GM12878 (cell line): ENCODE results near the gene UBA6. TPM values are rescaled to one million over a fixed set of nuclear protein-coding genes. Genes with fewer than 3 reads are reported as not detected.

Source experiments
- ATAC-seq: fragments of 200-7000 bp; cut with Tn5 transposase; 3 replicates; pipeline ENCODE4 v1.9.1; 2020; ENCODE audit warnings: mild to moderate bottlenecking, moderate library complexity
- BruUV-seq: library from RNA; stranded (reverse); fragments of 400-500 nt; replicated peaks from 2 replicates; lab custom pipeline; 2021; lab: Mats Ljungman, UMichigan
- CTCF ChIA-PET: fragments of 300-600 bp; sonication (Branson Sonifier 250); formaldehyde crosslinking; extraction: SDS; loops from one replicate; lab custom pipeline; 2021; ENCODE audit warnings: inconsistent platforms; lab: Yijun Ruan, JAX
- POLR2A ChIA-PET: fragments of 350-600 bp; formaldehyde crosslinking; extraction: SDS; loops from one replicate; lab custom pipeline; 2021; ENCODE audit warnings: inconsistent platforms; lab: Charles Lee
- RAD21 ChIA-PET: fragments of 300-600 bp; sonication (Branson Sonifier 250); formaldehyde crosslinking; loops from one replicate; lab custom pipeline; 2023; ENCODE audit warnings: antibody characterized with exemption; ENCODE audit not compliant: unreplicated experiment; lab: Charles Lee
- SMC1A ChIA-PET: fragments of 300-600 bp; sonication (Branson Sonifier 250); formaldehyde crosslinking; loops from one replicate; lab custom pipeline; 2023; ENCODE audit not compliant: unreplicated experiment, uncharacterized antibody; lab: Charles Lee
- DNase-seq: peaks from one replicate; pipeline ENCODE4 v3.0.0-alpha.2; 2011; ENCODE audit warnings: low read depth, low spot score
- FAIRE-seq: peaks from 3 replicates; lab custom pipeline; 2011; peaks lifted over from hg19 to GRCh38; lab: Jason Lieb, UNC
- H2AFZ ChIP-seq: 2 replicates; pipeline ENCODE4 v1.6.0; 2011; ENCODE audit warnings: low read depth, low read length, control low read depth; ENCODE audit not compliant: control insufficient read depth
- H3K27ac ChIP-seq: 2 replicates; pipeline ENCODE4 v1.5.1; 2011; ENCODE audit warnings: control low read depth; ENCODE audit not compliant: control insufficient read depth, insufficient read depth
- H3K27me3 ChIP-seq, 2 experiments: replicated peaks in 1 of 2; 2 replicates each; pipeline versions ENCODE4 v1.6.0 to v1.6.1; 2011; ENCODE audit warnings: low read length in 1 of 2; ENCODE audit not compliant: control insufficient read depth in 2 of 2, insufficient read depth in 2 of 2
- H3K36me3 ChIP-seq, 2 experiments: 2 replicates each; pipeline ENCODE4 v1.5.1; 2011; ENCODE audit warnings: low read length in 1 of 2; ENCODE audit not compliant: control insufficient read depth in 2 of 2, insufficient read depth in 2 of 2
- H3K4me1 ChIP-seq: 2 replicates; pipeline ENCODE4 v1.6.1; 2011; ENCODE audit warnings: mild to moderate bottlenecking, low read length, moderate library complexity, mixed read lengths; ENCODE audit not compliant: control insufficient read depth, insufficient read depth
- H3K4me2 ChIP-seq: 2 replicates; pipeline ENCODE4 v1.6.0; 2011; ENCODE audit warnings: control low read depth; ENCODE audit not compliant: control insufficient read depth, insufficient read depth
- H3K4me3 ChIP-seq: fragments of 200-600 bp; sonication (generic); 2 replicates; pipeline ENCODE4 v1.5.1; 2016
- H3K79me2 ChIP-seq: 2 replicates; pipeline ENCODE4 v1.6.0; 2011; ENCODE audit warnings: low read length; ENCODE audit not compliant: control insufficient read depth, insufficient read depth
- H3K9ac ChIP-seq: 2 replicates; pipeline ENCODE4 v1.8.0; 2011; ENCODE audit warnings: low read length, control low read depth, mixed read lengths; ENCODE audit not compliant: control insufficient read depth, insufficient read depth
- H3K9me3 ChIP-seq: replicated peaks from 3 replicates; pipeline ENCODE4 v1.5.1; 2011; ENCODE audit warnings: mild to moderate bottlenecking, low read length; ENCODE audit not compliant: control insufficient read depth, insufficient read depth
- H4K20me1 ChIP-seq: 2 replicates; pipeline ENCODE4 v1.6.0; 2011; ENCODE audit not compliant: control insufficient read depth, insufficient read depth
- BCL11A ChIP-seq: IDR thresholded peaks from 2 replicates; pipeline ENCODE4 v1.6.1; 2011; ENCODE audit warnings: low read depth, low read length
- CBX5 ChIP-seq: sonication (generic); IDR thresholded peaks from 2 replicates; pipeline ENCODE4 v1.6.1; 2016; ENCODE audit warnings: low read depth, moderate library complexity, mild to moderate bottlenecking, inconsistent platforms
- CEBPB ChIP-seq, 2 experiments: fragments of 150-350 bp in 1 of 2; IDR thresholded peaks; 2 replicates each; pipeline ENCODE4 v1.6.1; 2012 to 2014; ENCODE audit warnings: low read depth in 2 of 2, low read length in 2 of 2, borderline replicate concordance in 1 of 2, inconsistent platforms in 1 of 2
- HDAC2 ChIP-seq: fragments of 200-600 bp; sonication (generic); IDR thresholded peaks from 2 replicates; pipeline ENCODE4 v1.6.1; 2017
- IKZF2 ChIP-seq, 2 experiments: fragments of 450-650 bp; IDR thresholded peaks; 2 replicates each; pipeline ENCODE4 v1.6.1; 2017; ENCODE audit warnings: mild to moderate bottlenecking in 2 of 2, moderate library complexity in 2 of 2
- JUNB ChIP-seq: IDR thresholded peaks from 2 replicates; pipeline ENCODE4 v1.6.1; 2016; ENCODE audit warnings: antibody characterized with exemption, mild to moderate bottlenecking
- MEF2A ChIP-seq: IDR thresholded peaks from 2 replicates; pipeline ENCODE4 v1.6.1; 2011; ENCODE audit warnings: low read depth, mild to moderate bottlenecking, low read length, moderate library complexity; ENCODE audit not compliant: insufficient read depth
- MEF2B ChIP-seq: fragments of 450-650 bp; IDR thresholded peaks from 2 replicates; pipeline ENCODE4 v1.6.1; 2018; ENCODE audit warnings: mild to moderate bottlenecking, moderate library complexity; ENCODE audit not compliant: partially characterized antibody, poor library complexity, severe bottlenecking
- MTA2 ChIP-seq: fragments of 450-650 bp; IDR thresholded peaks from 2 replicates; pipeline ENCODE4 v1.6.1; 2016; ENCODE audit warnings: low read depth, mild to moderate bottlenecking, moderate library complexity
- NBN ChIP-seq: fragments of 450-650 bp; IDR thresholded peaks from 2 replicates; pipeline ENCODE4 v1.6.1; 2016
- NFIC ChIP-seq: IDR thresholded peaks from 2 replicates; pipeline ENCODE4 v1.6.1; 2012; ENCODE audit warnings: low read depth, mild to moderate bottlenecking, inconsistent platforms, low read length, moderate library complexity
- NRF1 ChIP-seq: conservative IDR thresholded peaks from 2 replicates; pipeline ENCODE4 v1.6.1; 2011; ENCODE audit warnings: mild to moderate bottlenecking, low read depth, low read length, improper control_type of control experiment
- PAX5 ChIP-seq: IDR thresholded peaks from 2 replicates; pipeline ENCODE4 v1.6.1; 2011; ENCODE audit warnings: low read depth, low read length, borderline replicate concordance
- RAD21 ChIP-seq: IDR thresholded peaks from 2 replicates; pipeline ENCODE4 v1.6.1; 2011; ENCODE audit warnings: mild to moderate bottlenecking, low read depth, low read length, moderate library complexity; ENCODE audit not compliant: insufficient read depth
- RUNX3 ChIP-seq: IDR thresholded peaks from 2 replicates; pipeline ENCODE4 v1.6.1; 2012; ENCODE audit warnings: low read length, inconsistent platforms
- SREBF1 ChIP-seq: IDR thresholded peaks from 2 replicates; pipeline ENCODE4 v1.6.1; 2012; ENCODE audit warnings: mild to moderate bottlenecking, low read length
- YY1 ChIP-seq: IDR thresholded peaks from 2 replicates; pipeline ENCODE4 v1.6.1; 2011; ENCODE audit warnings: low read depth, mild to moderate bottlenecking, low read length
- WGBS: methylation state at CpG from one replicate; pipeline ENCODE4 v1.1.6; 2016; ENCODE audit warnings: low lambda C conversion rate; ENCODE audit not compliant: insufficient replicate concordance, insufficient coverage; ENCODE audit errors: missing lambda C conversion rate; 5-methylcytosine and 5-hydroxymethylcytosine counted together
- in situ Hi-C: fragments of 300-500 bp; cut with MboI; formaldehyde crosslinking; loops from 9 replicates; pipeline ENCODE4 v1.14.3; 2018; ENCODE audit warnings: mixed read lengths
- intact Hi-C: fragments of 100-400 bp; cut with micrococcal nuclease; formaldehyde crosslinking; loops from one replicate; pipeline ENCODE4 v1.14.2; 2022; ENCODE audit not compliant: unreplicated experiment
- polyA plus RNA-seq, 11 experiments: library from polyadenylated mRNA; depleted of rRNA in 4 of 11; unstranded in 6 of 11; stranded (reverse) in 5 of 11; fragments of >200 nt; fragmentation: Nextera tagmentation in 4 of 11; fragmentation: Illumina TruSeq in 1 of 11; extraction: Ambion mirVana in 4 of 11; extraction: Trizol in 1 of 11; gene quantifications; 1 replicate in 1 of 11; 2 replicates in 10 of 11; pipeline versions ENCODE4 v1.2.1 to v1.2.3, GENCODE V29; 2011 to 2016; ENCODE audit warnings: inconsistent platforms in 2 of 11, missing spikeins in 2 of 11, low read depth in 1 of 11
- total RNA-seq, 4 experiments: library from RNA; depleted of rRNA in 3 of 4; stranded (reverse); fragments of >200 nt in 3 of 4; fragmentation: Illumina TruSeq in 1 of 4; extraction: Trizol in 1 of 4; gene quantifications; 2 replicates each; pipeline versions ENCODE4 v1.2.1 to v1.2.3, GENCODE V29; 2013 to 2021
- TF ChIP-seq, protein P1 (sequence below): fragments of 450-650 bp; IDR thresholded peaks from 2 replicates; pipeline ENCODE4 v1.6.1; 2016; ENCODE audit warnings: mild to moderate bottlenecking, moderate library complexity, borderline replicate concordance
- TF ChIP-seq, protein P2 (sequence below): fragments of 450-650 bp; IDR thresholded peaks from 2 replicates; pipeline ENCODE4 v1.6.1; 2017; ENCODE audit warnings: borderline replicate concordance

The UBA6 gene
- total and polyA plus RNA-seq, 10 of the 15 experiments (the other 5 are each of a cell fraction or from before 2014, with no cell fraction given) = 7.9 to 70.6 (median 34.7) TPM

DNA sequence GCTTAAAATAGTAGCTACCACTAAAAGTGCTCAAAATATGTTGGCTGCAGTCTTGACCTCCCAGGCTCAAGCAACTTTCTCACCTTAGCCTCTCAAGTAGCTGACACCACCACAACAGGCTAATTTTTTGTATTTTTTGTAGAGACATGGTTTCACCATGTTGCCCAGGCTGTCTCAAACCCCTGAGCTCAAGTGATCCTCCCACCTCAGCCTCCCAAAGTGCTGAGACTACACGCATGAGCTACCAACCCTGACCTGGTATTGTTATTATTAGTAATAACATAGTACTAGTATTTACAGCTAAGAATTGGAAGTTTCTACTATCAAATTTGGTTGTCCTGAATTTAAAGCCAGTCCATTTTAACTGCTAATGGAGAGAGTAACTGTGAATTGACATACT, 124.4 kb downstream of the UBA6 start:
- 0% methylated on average over 1 of the region's 1 CpG for WGBS
- POLR2A ChIA-PET = interaction anchor here (0.7 to 1.6 kb wide), 8 partner anchors 17 to 125 kb away, joined by 3 to 5 read pairs (median 4); partner anchors contain the start of genes CENPC and UBA6
- DNase-seq = no peak
- Histone ChIP-seq H3K27ac (peak overlapping the region; percentile 67), H3K79me2 (no peaks in the 10 kb centered on the region), H3K4me2 (peak overlapping the region; percentile 67)
- intact Hi-C loops = no loop called here
- CTCF ChIA-PET = interaction anchor here (0.7 to 2.8 kb wide), 8 partner anchors 10 to 170 kb away, joined by 3 to 11 read pairs (median 4); no protein-coding TSS in a partner anchor
- RAD21 ChIA-PET = interaction anchor here (0.8 to 2.2 kb wide), 13 partner anchors 9 to 124 kb away, joined by 3 to 11 read pairs (median 4); partner anchors contain the start of genes STAP1 and UBA6
- TF ChIP-seq CBX5 (peak; percentile 63; the same call in 1 of the 2 replicates), HDAC2 (no peak), PAX5 (peak; percentile 88), NFIC (peak; percentile 74), NRF1 (no peak), IKZF2 (IDR thresholded peaks at IDR 0.05) (no peak; a peak in 1 of 4 replicates), JUNB (peak; percentile 42), SREBF1 (no peak), CEBPB (IDR thresholded peaks at IDR 0.05; ENCODE audit: borderline replicate concordance in 1 of 2, low read depth in 2 of 2, low read length in 2 of 2) (no peak), BCL11A (no peak), MEF2B (peak; percentile 30), MEF2A (0 out of 2 replicates have a peak, but pooled peaks have one; percentile 42), NBN (peak; percentile 63), RAD21 (no peak), RUNX3 (peak; percentile 57), YY1 (0 out of 2 replicates have a peak, but pooled peaks have one; percentile 26), MTA2 (peak; percentile 24; the same call in 1 of the 2 replicates)
- TF ChIP-seq, protein P1, sequence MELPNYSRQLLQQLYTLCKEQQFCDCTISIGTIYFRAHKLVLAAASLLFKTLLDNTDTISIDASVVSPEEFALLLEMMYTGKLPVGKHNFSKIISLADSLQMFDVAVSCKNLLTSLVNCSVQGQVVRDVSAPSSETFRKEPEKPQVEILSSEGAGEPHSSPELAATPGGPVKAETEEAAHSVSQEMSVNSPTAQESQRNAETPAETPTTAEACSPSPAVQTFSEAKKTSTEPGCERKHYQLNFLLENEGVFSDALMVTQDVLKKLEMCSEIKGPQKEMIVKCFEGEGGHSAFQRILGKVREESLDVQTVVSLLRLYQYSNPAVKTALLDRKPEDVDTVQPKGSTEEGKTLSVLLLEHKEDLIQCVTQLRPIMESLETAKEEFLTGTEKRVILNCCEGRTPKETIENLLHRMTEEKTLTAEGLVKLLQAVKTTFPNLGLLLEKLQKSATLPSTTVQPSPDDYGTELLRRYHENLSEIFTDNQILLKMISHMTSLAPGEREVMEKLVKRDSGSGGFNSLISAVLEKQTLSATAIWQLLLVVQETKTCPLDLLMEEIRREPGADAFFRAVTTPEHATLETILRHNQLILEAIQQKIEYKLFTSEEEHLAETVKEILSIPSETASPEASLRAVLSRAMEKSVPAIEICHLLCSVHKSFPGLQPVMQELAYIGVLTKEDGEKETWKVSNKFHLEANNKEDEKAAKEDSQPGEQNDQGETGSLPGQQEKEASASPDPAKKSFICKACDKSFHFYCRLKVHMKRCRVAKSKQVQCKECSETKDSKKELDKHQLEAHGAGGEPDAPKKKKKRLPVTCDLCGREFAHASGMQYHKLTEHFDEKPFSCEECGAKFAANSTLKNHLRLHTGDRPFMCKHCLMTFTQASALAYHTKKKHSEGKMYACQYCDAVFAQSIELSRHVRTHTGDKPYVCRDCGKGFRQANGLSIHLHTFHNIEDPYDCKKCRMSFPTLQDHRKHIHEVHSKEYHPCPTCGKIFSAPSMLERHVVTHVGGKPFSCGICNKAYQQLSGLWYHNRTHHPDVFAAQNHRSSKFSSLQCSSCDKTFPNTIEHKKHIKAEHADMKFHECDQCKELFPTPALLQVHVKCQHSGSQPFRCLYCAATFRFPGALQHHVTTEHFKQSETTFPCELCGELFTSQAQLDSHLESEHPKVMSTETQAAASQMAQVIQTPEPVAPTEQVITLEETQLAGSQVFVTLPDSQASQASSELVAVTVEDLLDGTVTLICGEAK = no peak
- TF ChIP-seq, protein P2, sequence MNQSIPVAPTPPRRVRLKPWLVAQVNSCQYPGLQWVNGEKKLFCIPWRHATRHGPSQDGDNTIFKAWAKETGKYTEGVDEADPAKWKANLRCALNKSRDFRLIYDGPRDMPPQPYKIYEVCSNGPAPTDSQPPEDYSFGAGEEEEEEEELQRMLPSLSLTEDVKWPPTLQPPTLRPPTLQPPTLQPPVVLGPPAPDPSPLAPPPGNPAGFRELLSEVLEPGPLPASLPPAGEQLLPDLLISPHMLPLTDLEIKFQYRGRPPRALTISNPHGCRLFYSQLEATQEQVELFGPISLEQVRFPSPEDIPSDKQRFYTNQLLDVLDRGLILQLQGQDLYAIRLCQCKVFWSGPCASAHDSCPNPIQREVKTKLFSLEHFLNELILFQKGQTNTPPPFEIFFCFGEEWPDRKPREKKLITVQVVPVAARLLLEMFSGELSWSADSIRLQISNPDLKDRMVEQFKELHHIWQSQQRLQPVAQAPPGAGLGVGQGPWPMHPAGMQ = no peak
- TF ChIP-seq, all 136 proteins: peak for 10
- Histone ChIP-seq H4K20me1 (no peaks in the 10 kb centered on the region), H3K4me3 (no peak overlapping the region), H3K9ac (no peak overlapping the region), H3K9me3 (no peaks in the 10 kb centered on the region; the same call in 2 of the 3 replicates), H3K27me3 (no peaks in the 10 kb centered on the region), H3K36me3 (no peaks in the 10 kb centered on the region), H3K4me1 (peaks cover 29% of the 10 kb centered on the region), H2AFZ (no peak overlapping the region)
- no TSS peak for BruUV-seq
- SMC1A ChIA-PET = interaction anchor here (0.6 to 4.4 kb wide), 19 partner anchors 9 to 696 kb away, joined by 3 to 22 read pairs (median 4); partner anchors contain the start of genes CENPC and STAP1
- ATAC-seq (peak; percentile 71), FAIRE-seq (peak; percentile 77)
- in situ Hi-C loops = no loop called here
